ENCODE results near the gene NHSL1. TPM values are rescaled to one million over a fixed set of nuclear protein-coding genes. Genes with fewer than 3 reads are reported as not detected.

The NHSL1 gene
- total RNA-seq, 3 donors from 2014 or later, result 15.4 to 17.4 (median 16.5) TPM

DNA sequence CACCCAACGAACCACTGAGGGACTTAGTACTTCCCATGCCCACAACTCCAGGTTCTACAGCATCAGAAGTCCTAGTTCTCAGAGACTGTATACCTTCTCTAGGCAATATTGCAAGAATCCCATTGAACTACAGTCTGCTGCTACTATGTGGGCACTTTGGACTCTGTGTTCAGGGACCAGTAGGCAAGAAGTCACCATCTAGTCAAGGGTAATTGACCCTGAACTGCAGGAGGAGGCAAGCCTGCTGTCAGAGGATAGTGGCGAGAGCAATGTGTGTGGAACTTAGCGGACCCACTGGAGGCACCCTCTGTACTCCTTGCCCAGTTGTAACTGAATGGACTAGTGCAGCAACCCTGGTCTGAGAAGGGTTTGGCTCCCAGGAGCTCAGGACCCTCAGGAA lies 79.5 kb downstream of the NHSL1 start:
- Histone ChIP-seq H3K27me3 (no peaks in the 10 kb centered on the region), H3K4me1 (no peaks in the 10 kb centered on the region), H3K27ac (no peak overlapping the region), H3K9me3 (no peaks in the 10 kb centered on the region), H3K36me3 (no peaks in the 10 kb centered on the region), H3K4me3 (no peak overlapping the region)
- DNase-seq (ENCODE audit: low spot score in 2 of 2), result no peak
- intact Hi-C loops (cut with DNase I; ENCODE audit: low total_unique reads), result loop anchor here (2.0 kb wide), 1 partner anchor 57 kb away; no protein-coding TSS in a partner anchor
- TF ChIP-seq POLR2AphosphoS5 (IDR thresholded peaks at IDR 0.05) (no peak), POLR2A (IDR thresholded peaks at IDR 0.05) (no peak)
- TF ChIP-seq, protein P1, sequence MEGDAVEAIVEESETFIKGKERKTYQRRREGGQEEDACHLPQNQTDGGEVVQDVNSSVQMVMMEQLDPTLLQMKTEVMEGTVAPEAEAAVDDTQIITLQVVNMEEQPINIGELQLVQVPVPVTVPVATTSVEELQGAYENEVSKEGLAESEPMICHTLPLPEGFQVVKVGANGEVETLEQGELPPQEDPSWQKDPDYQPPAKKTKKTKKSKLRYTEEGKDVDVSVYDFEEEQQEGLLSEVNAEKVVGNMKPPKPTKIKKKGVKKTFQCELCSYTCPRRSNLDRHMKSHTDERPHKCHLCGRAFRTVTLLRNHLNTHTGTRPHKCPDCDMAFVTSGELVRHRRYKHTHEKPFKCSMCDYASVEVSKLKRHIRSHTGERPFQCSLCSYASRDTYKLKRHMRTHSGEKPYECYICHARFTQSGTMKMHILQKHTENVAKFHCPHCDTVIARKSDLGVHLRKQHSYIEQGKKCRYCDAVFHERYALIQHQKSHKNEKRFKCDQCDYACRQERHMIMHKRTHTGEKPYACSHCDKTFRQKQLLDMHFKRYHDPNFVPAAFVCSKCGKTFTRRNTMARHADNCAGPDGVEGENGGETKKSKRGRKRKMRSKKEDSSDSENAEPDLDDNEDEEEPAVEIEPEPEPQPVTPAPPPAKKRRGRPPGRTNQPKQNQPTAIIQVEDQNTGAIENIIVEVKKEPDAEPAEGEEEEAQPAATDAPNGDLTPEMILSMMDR (IDR thresholded peaks at IDR 0.05), result no peak

DNA sequence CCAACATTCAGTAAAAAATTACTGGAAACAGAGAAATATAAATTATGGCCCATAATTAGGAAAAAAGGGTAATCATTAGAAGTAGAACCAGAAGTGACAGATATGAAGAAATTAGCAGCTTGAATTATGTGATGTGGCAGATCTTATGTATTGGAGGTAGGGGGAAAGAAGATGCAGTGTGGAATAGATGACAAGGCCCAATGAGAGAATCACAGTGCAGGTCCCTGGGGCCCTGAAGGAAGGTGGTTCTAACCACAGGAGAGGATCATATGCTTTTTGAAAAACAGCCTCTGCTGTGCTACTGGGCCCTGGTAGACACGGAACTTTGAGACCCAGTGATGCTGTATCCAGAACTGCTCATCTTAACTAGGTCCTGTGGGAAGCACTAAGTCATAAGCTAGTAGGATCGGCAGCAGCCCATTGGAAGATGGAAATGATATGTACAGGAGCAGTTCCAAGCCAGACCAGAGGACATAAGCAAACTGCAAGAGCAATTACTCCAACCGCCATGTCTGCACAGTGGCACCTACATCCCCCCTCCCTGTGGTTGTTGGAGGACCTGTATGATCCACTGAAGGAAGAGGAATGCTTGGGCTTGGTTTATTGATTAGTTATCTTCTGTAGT lies 81.1 kb downstream of the NHSL1 start:
- no peak for DNase-seq (ENCODE audit: low spot score in 2 of 2)
- H3K36me3 ChIP-seq, result no peaks in the 10 kb centered on the region
- H3K27me3 ChIP-seq, result no peaks in the 10 kb centered on the region
- H3K4me3 ChIP-seq, result no peak overlapping the region
- no peaks in the 10 kb centered on the region for H3K4me1 ChIP-seq
- H3K27ac ChIP-seq, result no peak overlapping the region
- no peaks in the 10 kb centered on the region for H3K9me3 ChIP-seq
- intact Hi-C loops (cut with DNase I; ENCODE audit: low total_unique reads), result no loop called here
- TF ChIP-seq, protein P1 (IDR thresholded peaks at IDR 0.05), result no peak
- TF ChIP-seq POLR2AphosphoS5 (IDR thresholded peaks at IDR 0.05), result no peak
- no peak for TF ChIP-seq POLR2A (IDR thresholded peaks at IDR 0.05)

DNA sequence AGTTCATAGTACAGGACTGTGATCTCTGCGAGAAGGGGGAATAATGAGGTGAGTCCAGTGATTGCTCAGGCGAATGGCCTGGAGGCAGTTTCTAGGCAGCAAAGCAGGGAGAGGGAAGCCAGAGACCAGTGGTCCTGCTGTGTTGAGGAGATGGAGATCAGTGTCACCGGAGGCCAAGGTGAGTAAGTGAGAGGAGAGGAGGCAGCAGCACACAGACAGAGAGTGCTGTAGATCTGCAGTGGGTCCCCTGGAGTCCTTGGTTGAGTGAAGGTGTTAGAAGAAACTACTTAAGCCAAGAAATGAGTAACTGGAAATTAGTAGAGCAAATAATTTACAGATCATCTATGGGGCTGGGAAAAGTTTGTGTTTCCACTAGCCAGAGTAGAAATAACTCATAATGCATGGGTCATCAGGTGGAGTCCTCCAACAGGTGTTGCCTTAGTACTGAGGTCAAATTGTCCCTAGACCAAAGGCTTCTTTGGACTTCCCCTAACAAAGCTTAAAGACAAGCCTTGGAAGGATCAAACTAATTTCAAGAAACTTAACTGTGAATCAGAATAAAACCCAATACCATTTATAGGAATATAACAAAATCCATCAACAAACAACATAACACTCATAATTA lies 81.7 kb downstream of the NHSL1 start:
- Histone ChIP-seq H3K27ac (no peak overlapping the region), H3K9me3 (no peaks in the 10 kb centered on the region), H3K4me1 (no peaks in the 10 kb centered on the region), H3K4me3 (no peak overlapping the region), H3K27me3 (no peaks in the 10 kb centered on the region), H3K36me3 (no peaks in the 10 kb centered on the region)
- TF ChIP-seq, protein P1 (IDR thresholded peaks at IDR 0.05), result no peak
- TF ChIP-seq POLR2A (IDR thresholded peaks at IDR 0.05) (no peak), POLR2AphosphoS5 (IDR thresholded peaks at IDR 0.05) (no peak)
- intact Hi-C loops (cut with DNase I; ENCODE audit: low total_unique reads), result no loop called here
- DNase-seq (ENCODE audit: low spot score in 2 of 2), result no peak

DNA sequence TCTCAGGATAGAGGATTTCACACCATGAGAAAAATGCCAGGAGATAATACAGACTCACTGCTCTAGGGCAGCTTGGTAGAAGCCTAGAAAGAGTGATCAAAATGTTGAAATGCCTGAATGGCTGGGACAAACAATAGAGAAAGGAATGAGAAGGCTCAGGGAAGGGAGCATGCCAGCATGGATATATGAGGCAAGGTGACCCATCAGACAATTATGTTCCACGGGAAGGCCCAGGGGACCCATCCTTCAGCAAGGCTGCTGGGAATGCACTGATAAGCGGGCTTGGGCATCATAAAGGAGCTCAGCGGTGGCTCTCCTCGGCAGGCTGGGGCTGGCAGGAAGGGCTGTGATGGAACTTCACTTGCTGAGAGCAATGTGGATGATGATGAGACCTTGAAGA lies 83.1 kb downstream of the NHSL1 start:
- H3K36me3 ChIP-seq, result no peaks in the 10 kb centered on the region
- H3K27me3 ChIP-seq, result no peaks in the 10 kb centered on the region
- no peaks in the 10 kb centered on the region for H3K4me1 ChIP-seq
- no peak for DNase-seq (ENCODE audit: low spot score in 2 of 2)
- no peaks in the 10 kb centered on the region for H3K9me3 ChIP-seq
- TF ChIP-seq, protein P1 (IDR thresholded peaks at IDR 0.05), result no peak
- no peak for TF ChIP-seq POLR2AphosphoS5 (IDR thresholded peaks at IDR 0.05)
- H3K27ac ChIP-seq, result no peak overlapping the region
- intact Hi-C loops (cut with DNase I; ENCODE audit: low total_unique reads), result no loop called here
- no peak overlapping the region for H3K4me3 ChIP-seq

DNA sequence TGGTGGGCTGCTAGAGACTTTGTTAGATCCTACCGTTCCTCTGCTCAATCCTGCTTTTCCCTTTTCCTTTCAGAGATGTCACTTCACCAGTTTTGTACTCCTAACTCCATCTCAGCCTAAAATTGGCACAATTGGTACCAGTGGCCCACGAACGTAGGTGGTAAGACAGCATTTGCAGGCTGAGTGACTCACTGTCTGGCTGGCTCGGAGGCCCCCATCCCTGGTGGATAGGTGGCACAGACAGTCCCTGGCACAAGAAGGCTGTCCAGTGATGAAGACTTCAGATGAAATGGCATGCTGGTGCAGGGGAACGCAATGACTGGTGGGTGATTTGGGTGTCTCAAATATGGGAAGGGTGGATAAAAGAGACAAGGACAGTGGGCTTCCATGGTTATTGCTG lies 84.2 kb downstream of the NHSL1 start:
- no peaks in the 10 kb centered on the region for H3K4me1 ChIP-seq
- H3K27me3 ChIP-seq, result no peaks in the 10 kb centered on the region
- intact Hi-C loops (cut with DNase I; ENCODE audit: low total_unique reads), result no loop called here
- TF ChIP-seq, protein P1 (IDR thresholded peaks at IDR 0.05), result no peak
- TF ChIP-seq POLR2A (IDR thresholded peaks at IDR 0.05) (no peak), POLR2AphosphoS5 (IDR thresholded peaks at IDR 0.05) (no peak)
- no peaks in the 10 kb centered on the region for H3K9me3 ChIP-seq
- H3K4me3 ChIP-seq, result no peak overlapping the region
- no peaks in the 10 kb centered on the region for H3K36me3 ChIP-seq
- DNase-seq (ENCODE audit: low spot score in 2 of 2), result no peak
- no peak overlapping the region for H3K27ac ChIP-seq

Measured in breast epithelium (tissue), 4 donors.